Osteoblast (primary cell): ENCODE measurements around the gene PCDHAC2. TPM values are rescaled to one million over a fixed set of nuclear protein-coding genes. Genes with fewer than 3 reads are reported as not detected.

Experiments used
- DNase-seq: peaks from one replicate; pipeline ENCODE4 v3.0.0; 2011; ENCODE audit warnings: low spot score, mixed read lengths; ENCODE audit not compliant: insufficient read length; ENCODE audit errors: missing footprints
- H2AFZ ChIP-seq: 2 replicates; pipeline ENCODE4 v1.6.0; 2011; ENCODE audit warnings: mild to moderate bottlenecking, low read length
- H3K27ac ChIP-seq: 2 replicates; pipeline ENCODE4 v1.5.1; 2011; ENCODE audit warnings: mild to moderate bottlenecking, low read depth, low read length, moderate library complexity
- H3K27me3 ChIP-seq: 2 replicates; pipeline ENCODE4 v1.6.0; 2012; ENCODE audit warnings: mild to moderate bottlenecking, control low read depth, inconsistent platforms, low read length, moderate library complexity; ENCODE audit not compliant: insufficient read depth
- H3K36me3 ChIP-seq: 2 replicates; pipeline ENCODE4 v1.5.1; 2011; ENCODE audit warnings: mild to moderate bottlenecking, low read length, control low read depth, moderate library complexity; ENCODE audit not compliant: insufficient read depth
- H3K4me1 ChIP-seq: 2 replicates; pipeline ENCODE4 v1.5.1; 2011; ENCODE audit warnings: mild to moderate bottlenecking, low read length, control low read depth, moderate library complexity; ENCODE audit not compliant: insufficient read depth
- H3K4me2 ChIP-seq: 2 replicates; pipeline ENCODE4 v1.6.0; 2011; ENCODE audit warnings: mild to moderate bottlenecking, low read length; ENCODE audit not compliant: insufficient read depth
- H3K4me3 ChIP-seq: fragments of 200-600 bp; sonication (generic); 3 replicates; pipeline ENCODE4 v1.5.1; 2012; ENCODE audit warnings: mild to moderate bottlenecking, low read length, inconsistent platforms; ENCODE audit not compliant: insufficient read depth
- H3K79me2 ChIP-seq: 2 replicates; pipeline ENCODE4 v1.6.0; 2012; ENCODE audit warnings: mild to moderate bottlenecking, low read length, control low read depth, inconsistent platforms; ENCODE audit not compliant: insufficient read depth
- H3K9me3 ChIP-seq: 2 replicates; pipeline ENCODE4 v1.5.1; 2011; ENCODE audit warnings: low read depth, low read length, control low read depth
- H4K20me1 ChIP-seq: 2 replicates; pipeline ENCODE4 v1.6.0; 2012; ENCODE audit warnings: mild to moderate bottlenecking, low read length, control low read depth; ENCODE audit not compliant: insufficient read depth
- CTCF ChIP-seq: IDR thresholded peaks from 2 replicates; pipeline ENCODE4 v1.5.1; 2011; ENCODE audit warnings: mild to moderate bottlenecking, low read depth, low read length, moderate library complexity; ENCODE audit errors: extremely low read depth
- total RNA-seq: library from RNA; depleted of rRNA; stranded (reverse); fragments of >200 nt; gene quantifications from 2 replicates; pipeline ENCODE4 v1.2.3, GENCODE V29; 2012

The PCDHAC2 gene
- total RNA-seq, 1 donor: 0.36 TPM

GRCh38 chr5:140965905-140966292 lies 377 bp upstream of the PCDHAC2 start:
- no peak for TF ChIP-seq CTCF
- Histone ChIP-seq H2AFZ (peak overlapping the region; percentile 70), H3K9me3 (no peaks in the 10 kb centered on the region), H3K4me1 (no peaks in the 10 kb centered on the region), H3K4me3 (peak overlapping the region; percentile 60), H4K20me1 (no peaks in the 10 kb centered on the region), H3K36me3 (no peaks in the 10 kb centered on the region), H3K27ac (no peak overlapping the region), H3K27me3 (no peaks in the 10 kb centered on the region), H3K4me2 (peak overlapping the region; percentile 66), H3K79me2 (no peaks in the 10 kb centered on the region)
- no peak for DNase-seq

- Histone ChIP-seq H3K4me2 (no peak overlapping the region), H3K4me3 (no peak overlapping the region), H3K79me2 (no peaks in the 10 kb centered on the region), H3K27me3 (no peaks in the 10 kb centered on the region), H2AFZ (no peak overlapping the region), H3K27ac (no peak overlapping the region), H3K36me3 (no peaks in the 10 kb centered on the region), H3K4me1 (no peaks in the 10 kb centered on the region), H4K20me1 (no peaks in the 10 kb centered on the region), H3K9me3 (no peaks in the 10 kb centered on the region)
- peak; percentile 6 for DNase-seq
- TF ChIP-seq CTCF: no peak
Measured at GRCh38 chr5:140967226-140967893, 1.1 kb downstream of the PCDHAC2 start.

GRCh38 chr5:140969880-140970279 lies 3.6 kb downstream of the PCDHAC2 start:
- no peaks in the 10 kb centered on the region for H3K36me3 ChIP-seq
- no peak for DNase-seq
- H3K9me3 ChIP-seq: no peaks in the 10 kb centered on the region
- no peaks in the 10 kb centered on the region for H4K20me1 ChIP-seq
- no peaks in the 10 kb centered on the region for H3K79me2 ChIP-seq
- no peak overlapping the region for H3K4me2 ChIP-seq
- H3K4me3 ChIP-seq: no peak overlapping the region
- no peaks in the 10 kb centered on the region for H3K4me1 ChIP-seq
- no peak overlapping the region for H2AFZ ChIP-seq
- no peak overlapping the region for H3K27ac ChIP-seq
- TF ChIP-seq CTCF: no peak
- H3K27me3 ChIP-seq: no peaks in the 10 kb centered on the region

GRCh38 chr5:140973550-140973949 lies 7.3 kb downstream of the PCDHAC2 start:
- Histone ChIP-seq H3K27me3 (no peaks in the 10 kb centered on the region), H3K4me3 (no peak overlapping the region), H3K79me2 (no peaks in the 10 kb centered on the region), H3K36me3 (no peaks in the 10 kb centered on the region), H4K20me1 (no peaks in the 10 kb centered on the region), H3K4me2 (no peak overlapping the region), H3K4me1 (no peaks in the 10 kb centered on the region), H3K27ac (no peak overlapping the region), H3K9me3 (no peaks in the 10 kb centered on the region), H2AFZ (no peak overlapping the region)
- DNase-seq: no peak
- no peak for TF ChIP-seq CTCF
